Panc1 (cell line): ENCODE results near the gene RHBDL3. TPM values are rescaled to one million over a fixed set of nuclear protein-coding genes. Genes with fewer than 3 reads are reported as not detected.

Source experiments
- ATAC-seq: fragments of 200-7000 bp; cut with Tn5 transposase; 2 replicates; pipeline ENCODE4 v1.9.1; 2020; ENCODE audit warnings: mild to moderate bottlenecking, moderate library complexity
- BruUV-seq: library from RNA; stranded (reverse); fragments of 400-500 nt; replicated peaks from 2 replicates; lab custom pipeline; 2021; lab: Mats Ljungman, UMichigan
- CTCF ChIA-PET: fragments of 300-600 bp; sonication (Branson Sonifier 250); formaldehyde crosslinking; loops from one replicate; lab custom pipeline; 2022; ENCODE audit warnings: antibody characterized with exemption; lab: Charles Lee
- POLR2A ChIA-PET: fragments of 300-600 bp; sonication (Branson Sonifier 250); formaldehyde crosslinking; loops from one replicate; lab custom pipeline; 2022; ENCODE audit warnings: antibody characterized with exemption; lab: Charles Lee
- DNase-seq: peaks from one replicate; pipeline ENCODE4 v3.0.0-alpha.2; 2010; ENCODE audit warnings: low read depth, low spot score
- H3K27ac ChIP-seq: 2 replicates; pipeline ENCODE4 v1.5.1; 2011; ENCODE audit warnings: mild to moderate bottlenecking, low read length, inconsistent platforms
- H3K27me3 ChIP-seq: fragments of 200-500 bp; sonication (Bioruptor generic); 2 replicates; pipeline ENCODE4 v1.6.0; 2014; ENCODE audit warnings: low read length, inconsistent platforms; ENCODE audit not compliant: control insufficient read depth, insufficient read depth
- H3K36me3 ChIP-seq: fragments of 200-500 bp; sonication (Bioruptor generic); 2 replicates; pipeline ENCODE4 v1.5.1; 2014; ENCODE audit warnings: inconsistent platforms, mild to moderate bottlenecking, low read length, moderate library complexity; ENCODE audit not compliant: control insufficient read depth, insufficient read depth
- H3K4me1 ChIP-seq: 2 replicates; pipeline ENCODE4 v1.5.1; 2011; ENCODE audit warnings: inconsistent platforms, mild to moderate bottlenecking, low read length, moderate library complexity; ENCODE audit not compliant: control insufficient read depth, insufficient read depth
- H3K4me3 ChIP-seq, 2 experiments: 2 replicates each; pipeline ENCODE4 v1.5.1; 2011 to 2012; ENCODE audit warnings: low read depth in 2 of 2, low read length in 2 of 2, mild to moderate bottlenecking in 2 of 2, inconsistent platforms in 1 of 2, moderate library complexity in 1 of 2
- H3K9me3 ChIP-seq: fragments of 200-500 bp; sonication (Bioruptor generic); 2 replicates; pipeline ENCODE4 v1.5.1; 2014; ENCODE audit warnings: low read depth, mild to moderate bottlenecking, inconsistent platforms, low read length, moderate library complexity; ENCODE audit not compliant: control insufficient read depth, insufficient read depth
- POLR2AphosphoS5 ChIP-seq: IDR thresholded peaks from 2 replicates; pipeline ENCODE4 v1.6.1; 2012; ENCODE audit warnings: mild to moderate bottlenecking, low read depth, low read length, moderate library complexity
- SIN3A ChIP-seq: IDR thresholded peaks from 2 replicates; pipeline ENCODE4 v1.6.1; 2012; ENCODE audit warnings: low read depth, mild to moderate bottlenecking, low read length, moderate library complexity, borderline replicate concordance; ENCODE audit not compliant: insufficient read depth
- TCF7L2 ChIP-seq: IDR thresholded peaks from 2 replicates; pipeline ENCODE4 v1.6.1; 2011; ENCODE audit warnings: mild to moderate bottlenecking, low read depth, low read length, inconsistent platforms
- in situ Hi-C: cut with HindIII; loops from 2 replicates; pipeline ENCODE4 v1.10.0; 2016; ENCODE audit warnings: low sequenced_read_pairs, low pct_unique_long_range_greater_than_20kb
- intact Hi-C: fragments of 100-400 bp; cut with micrococcal nuclease; formaldehyde crosslinking; loops from one replicate; pipeline ENCODE4 v1.10.0; 2022; ENCODE audit not compliant: unreplicated experiment
- total RNA-seq: library from RNA; stranded (reverse); gene quantifications from one replicate; pipeline ENCODE4 v1.2.1, GENCODE V29; 2021; ENCODE audit not compliant: unreplicated experiment
- TF ChIP-seq, protein P1 (sequence below), 2 experiments: IDR thresholded peaks; 2 replicates each; pipeline ENCODE4 v1.6.1; 2011 to 2012; ENCODE audit warnings: low read depth in 2 of 2, control low read depth in 1 of 2, low read length in 1 of 2, mild to moderate bottlenecking in 1 of 2, moderate library complexity in 1 of 2; ENCODE audit not compliant: insufficient read depth in 1 of 2
- TF ChIP-seq, protein P2 (sequence below): fragments of 450-650 bp; IDR thresholded peaks from 2 replicates; pipeline ENCODE4 v1.5.1; 2017; ENCODE audit warnings: mild to moderate bottlenecking

RHBDL3 gene
- total RNA-seq, 1 experiment from 2014 or later: 3.2 TPM

DNA sequence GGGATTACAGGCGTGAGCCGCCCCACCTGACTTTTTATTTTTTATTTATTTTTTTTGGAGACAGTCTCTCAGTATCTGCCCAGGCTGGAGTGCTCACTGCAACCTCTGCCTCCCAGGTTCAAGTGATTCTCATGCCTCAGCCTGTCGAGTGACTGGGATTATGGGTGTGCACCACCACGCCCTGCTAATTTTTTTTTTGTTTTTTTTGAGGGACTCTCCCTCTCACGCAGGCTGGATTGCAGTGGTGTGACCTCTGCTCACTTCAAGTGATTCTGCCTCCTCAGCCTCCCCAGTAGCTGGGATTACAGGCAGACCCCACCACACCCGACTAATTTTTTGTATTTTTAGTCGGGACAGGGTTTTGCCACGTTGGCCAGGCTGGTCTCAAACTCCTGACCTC is 92.0 kb downstream of the RHBDL3 start:
- ChIA-PET CTCF (no interaction called here), POLR2A (interaction anchor here (0.7 kb wide), 1 partner anchor 83 kb away, joined by 5 read pairs; no protein-coding TSS in a partner anchor)
- TF ChIP-seq SIN3A (no peak), TCF7L2 (no peak), POLR2AphosphoS5 (no peak)
- TF ChIP-seq, protein P1, sequence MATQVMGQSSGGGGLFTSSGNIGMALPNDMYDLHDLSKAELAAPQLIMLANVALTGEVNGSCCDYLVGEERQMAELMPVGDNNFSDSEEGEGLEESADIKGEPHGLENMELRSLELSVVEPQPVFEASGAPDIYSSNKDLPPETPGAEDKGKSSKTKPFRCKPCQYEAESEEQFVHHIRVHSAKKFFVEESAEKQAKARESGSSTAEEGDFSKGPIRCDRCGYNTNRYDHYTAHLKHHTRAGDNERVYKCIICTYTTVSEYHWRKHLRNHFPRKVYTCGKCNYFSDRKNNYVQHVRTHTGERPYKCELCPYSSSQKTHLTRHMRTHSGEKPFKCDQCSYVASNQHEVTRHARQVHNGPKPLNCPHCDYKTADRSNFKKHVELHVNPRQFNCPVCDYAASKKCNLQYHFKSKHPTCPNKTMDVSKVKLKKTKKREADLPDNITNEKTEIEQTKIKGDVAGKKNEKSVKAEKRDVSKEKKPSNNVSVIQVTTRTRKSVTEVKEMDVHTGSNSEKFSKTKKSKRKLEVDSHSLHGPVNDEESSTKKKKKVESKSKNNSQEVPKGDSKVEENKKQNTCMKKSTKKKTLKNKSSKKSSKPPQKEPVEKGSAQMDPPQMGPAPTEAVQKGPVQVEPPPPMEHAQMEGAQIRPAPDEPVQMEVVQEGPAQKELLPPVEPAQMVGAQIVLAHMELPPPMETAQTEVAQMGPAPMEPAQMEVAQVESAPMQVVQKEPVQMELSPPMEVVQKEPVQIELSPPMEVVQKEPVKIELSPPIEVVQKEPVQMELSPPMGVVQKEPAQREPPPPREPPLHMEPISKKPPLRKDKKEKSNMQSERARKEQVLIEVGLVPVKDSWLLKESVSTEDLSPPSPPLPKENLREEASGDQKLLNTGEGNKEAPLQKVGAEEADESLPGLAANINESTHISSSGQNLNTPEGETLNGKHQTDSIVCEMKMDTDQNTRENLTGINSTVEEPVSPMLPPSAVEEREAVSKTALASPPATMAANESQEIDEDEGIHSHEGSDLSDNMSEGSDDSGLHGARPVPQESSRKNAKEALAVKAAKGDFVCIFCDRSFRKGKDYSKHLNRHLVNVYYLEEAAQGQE (IDR thresholded peaks at IDR 0.05; ENCODE audit: insufficient read depth in 1 of 2, low read depth in 2 of 2, low read length in 1 of 2): no peak
- TF ChIP-seq, protein P2, sequence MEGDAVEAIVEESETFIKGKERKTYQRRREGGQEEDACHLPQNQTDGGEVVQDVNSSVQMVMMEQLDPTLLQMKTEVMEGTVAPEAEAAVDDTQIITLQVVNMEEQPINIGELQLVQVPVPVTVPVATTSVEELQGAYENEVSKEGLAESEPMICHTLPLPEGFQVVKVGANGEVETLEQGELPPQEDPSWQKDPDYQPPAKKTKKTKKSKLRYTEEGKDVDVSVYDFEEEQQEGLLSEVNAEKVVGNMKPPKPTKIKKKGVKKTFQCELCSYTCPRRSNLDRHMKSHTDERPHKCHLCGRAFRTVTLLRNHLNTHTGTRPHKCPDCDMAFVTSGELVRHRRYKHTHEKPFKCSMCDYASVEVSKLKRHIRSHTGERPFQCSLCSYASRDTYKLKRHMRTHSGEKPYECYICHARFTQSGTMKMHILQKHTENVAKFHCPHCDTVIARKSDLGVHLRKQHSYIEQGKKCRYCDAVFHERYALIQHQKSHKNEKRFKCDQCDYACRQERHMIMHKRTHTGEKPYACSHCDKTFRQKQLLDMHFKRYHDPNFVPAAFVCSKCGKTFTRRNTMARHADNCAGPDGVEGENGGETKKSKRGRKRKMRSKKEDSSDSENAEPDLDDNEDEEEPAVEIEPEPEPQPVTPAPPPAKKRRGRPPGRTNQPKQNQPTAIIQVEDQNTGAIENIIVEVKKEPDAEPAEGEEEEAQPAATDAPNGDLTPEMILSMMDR: no peak
- Histone ChIP-seq H3K27me3 (no peaks in the 10 kb centered on the region), H3K4me3 (no peak overlapping the region), H3K4me1 (peaks cover 19% of the 10 kb centered on the region), H3K36me3 (peaks cover 50% of the 10 kb centered on the region), H3K27ac (no peak overlapping the region), H3K9me3 (no peaks in the 10 kb centered on the region)
- DNase-seq (no peak), ATAC-seq (no peak)
- no TSS peak for BruUV-seq
- intact Hi-C loops: no loop called here
- in situ Hi-C loops: no loop called here

DNA sequence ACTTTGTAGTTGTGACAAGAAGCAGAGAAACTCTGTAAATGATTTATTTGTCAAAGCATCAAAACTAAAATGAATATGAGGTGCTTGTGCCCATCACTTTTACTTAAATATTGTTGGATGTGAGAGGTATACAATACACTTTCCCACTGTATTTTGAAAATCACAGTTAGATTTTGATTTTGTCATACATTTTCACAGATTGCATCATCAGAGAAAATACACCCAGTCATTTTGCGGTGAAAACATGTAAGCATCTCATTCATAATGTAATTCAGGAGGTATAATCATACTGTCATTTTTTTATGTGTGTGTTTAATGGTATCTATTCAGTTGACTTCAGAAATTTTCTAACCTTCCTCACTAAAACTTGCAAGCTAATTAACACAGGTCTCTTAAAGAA is 95.6 kb downstream of the RHBDL3 start:
- ChIA-PET POLR2A (interaction anchor here (0.7 kb wide), 3 partner anchors 7 to 1272 kb away, joined by 4 to 6 read pairs (median 4); no protein-coding TSS in a partner anchor), CTCF (no interaction called here)
- in situ Hi-C loops (no loop called here), intact Hi-C loops (no loop called here)
- TF ChIP-seq, protein P1 (IDR thresholded peaks at IDR 0.05; ENCODE audit: insufficient read depth in 1 of 2, low read depth in 2 of 2, low read length in 1 of 2): no peak
- TF ChIP-seq, protein P2: no peak
- TF ChIP-seq TCF7L2 (no peak), SIN3A (no peak), POLR2AphosphoS5 (no peak)
- no peak overlapping the region for H3K27ac ChIP-seq
- H3K27me3 ChIP-seq: no peaks in the 10 kb centered on the region
- no peak for ATAC-seq
- H3K4me3 ChIP-seq: no peak overlapping the region
- H3K36me3 ChIP-seq: peaks cover 64% of the 10 kb centered on the region
- H3K4me1 ChIP-seq: no peaks in the 10 kb centered on the region; the same call in 1 of the 2 replicates
- DNase-seq: no peak
- H3K9me3 ChIP-seq: no peaks in the 10 kb centered on the region
- BruUV-seq: no TSS peak
